OCI-LY1 (cell line): Measurements from ENCODE around the gene FERMT1.

ENCODE experiments used
- H2AFZ ChIP-seq: fragments of 200-600 bp; sonication (generic), shearing (Covaris generic); 2 replicates; pipeline ENCODE4 v1.6.0; 2014; ENCODE audit warnings: antibody characterized with exemption, mild to moderate bottlenecking, low read length
- H3F3A ChIP-seq: fragments of 200-600 bp; sonication (generic), shearing (Covaris generic); 2 replicates; pipeline ENCODE4 v1.6.0; 2014; ENCODE audit warnings: mild to moderate bottlenecking, antibody characterized with exemption, low read length, moderate library complexity; ENCODE audit not compliant: insufficient read depth
- H3K27ac ChIP-seq: fragments of 200-600 bp; sonication (generic); 2 replicates; pipeline ENCODE4 v1.5.1; 2014; ENCODE audit warnings: low read length, mixed run types, mild to moderate bottlenecking, low read depth; ENCODE audit not compliant: poor library complexity, severe bottlenecking
- H3K27me3 ChIP-seq: fragments of 200-600 bp; sonication (generic); 2 replicates; pipeline ENCODE4 v1.6.0; 2014; ENCODE audit warnings: antibody characterized with exemption, mild to moderate bottlenecking, low read length, moderate library complexity; ENCODE audit not compliant: insufficient read depth
- H3K36me3 ChIP-seq: fragments of 200-600 bp; sonication (generic); 2 replicates; pipeline ENCODE4 v1.6.1; 2014; ENCODE audit warnings: mild to moderate bottlenecking, antibody characterized with exemption, low read length, moderate library complexity, mixed read lengths; ENCODE audit not compliant: insufficient read depth
- H3K4me1 ChIP-seq: fragments of 200-600 bp; sonication (generic); 2 replicates; pipeline ENCODE4 v1.5.1; 2014; ENCODE audit warnings: mild to moderate bottlenecking, low read length, moderate library complexity; ENCODE audit not compliant: insufficient read depth, severe bottlenecking
- H3K4me2 ChIP-seq: fragments of 200-600 bp; sonication (generic), shearing (Covaris generic); 2 replicates; pipeline ENCODE4 v1.6.1; 2014; ENCODE audit warnings: low read length
- H3K4me3 ChIP-seq: fragments of 200-600 bp; sonication (generic); 2 replicates; pipeline ENCODE4 v1.5.1; 2014; ENCODE audit warnings: low read length, low read depth, mild to moderate bottlenecking, mixed read lengths; ENCODE audit not compliant: poor library complexity, severe bottlenecking
- H3K79me2 ChIP-seq: fragments of 200-600 bp; shearing (Covaris generic); 2 replicates; pipeline ENCODE4 v1.6.1; 2016; ENCODE audit warnings: mixed run types, low read length, mixed read lengths; ENCODE audit not compliant: insufficient read depth
- H3K9ac ChIP-seq: fragments of 200-600 bp; sonication (generic), shearing (Covaris generic); 2 replicates; pipeline ENCODE4 v1.6.1; 2014; ENCODE audit warnings: mild to moderate bottlenecking, low read length, mixed read lengths
- H3K9me2 ChIP-seq: fragments of 200-600 bp; sonication (generic), shearing (Covaris generic); 2 replicates; pipeline ENCODE4 v1.6.1; 2014; ENCODE audit warnings: low read depth, mild to moderate bottlenecking, low read length, mixed read lengths
- H3K9me3 ChIP-seq: fragments of 200-600 bp; shearing (Covaris generic); 2 replicates; pipeline ENCODE4 v1.6.1; 2014; ENCODE audit warnings: low read length, mixed read lengths
- H4K20me1 ChIP-seq: fragments of 200-600 bp; sonication (generic), shearing (Covaris generic); 2 replicates; pipeline ENCODE4 v1.6.0; 2016; ENCODE audit warnings: mild to moderate bottlenecking, low read length; ENCODE audit not compliant: insufficient read depth
- EZH2 ChIP-seq: fragments of 200-600 bp; sonication (generic), shearing (Covaris generic); IDR thresholded peaks from 2 replicates; pipeline ENCODE4 v1.8.0; 2017; ENCODE audit warnings: borderline replicate concordance, mixed run types, mild to moderate bottlenecking, antibody characterized with exemption, low read length, moderate library complexity, mixed read lengths
- TF ChIP-seq, protein P1 (sequence below): fragments of 200-600 bp; sonication (generic), shearing (Covaris generic); IDR thresholded peaks from 2 replicates; pipeline ENCODE4 v1.5.1; 2017; ENCODE audit warnings: mild to moderate bottlenecking, antibody characterized with exemption, low read length, moderate library complexity, mixed read lengths

Gene FERMT1

DNA sequence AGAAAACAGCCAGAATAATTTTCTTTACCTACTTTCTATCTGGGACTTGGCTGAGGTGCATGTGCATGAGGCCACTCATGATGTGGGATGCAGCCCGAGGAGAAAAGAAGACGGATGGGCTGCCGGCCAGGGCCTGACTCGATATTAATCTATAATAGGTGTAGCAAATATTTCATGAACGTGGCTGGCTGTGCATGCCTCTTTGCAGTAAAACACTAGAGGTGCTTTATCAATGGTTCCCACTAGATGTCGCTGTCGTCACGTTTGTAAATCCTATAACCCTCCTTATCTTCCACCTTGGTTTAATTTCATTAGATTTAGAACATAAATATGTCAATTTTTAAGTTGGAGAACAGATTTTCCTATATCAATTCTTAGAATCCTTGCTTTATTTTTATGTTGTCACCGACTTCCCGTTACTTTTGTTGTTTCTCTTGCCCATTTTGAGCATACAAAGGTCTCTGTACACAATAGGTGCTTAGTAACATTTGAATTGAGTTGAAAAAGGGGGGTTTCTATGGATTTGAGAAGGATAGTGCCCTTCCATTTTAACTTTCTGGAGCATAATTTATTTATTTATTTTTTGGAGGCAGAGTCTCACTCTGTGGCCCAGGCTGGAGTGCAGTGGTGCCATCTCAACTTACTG lies 19.6 kb upstream of the FERMT1 start:
- H4K20me1 ChIP-seq = no peaks in the 10 kb centered on the region
- TF ChIP-seq, protein P1, sequence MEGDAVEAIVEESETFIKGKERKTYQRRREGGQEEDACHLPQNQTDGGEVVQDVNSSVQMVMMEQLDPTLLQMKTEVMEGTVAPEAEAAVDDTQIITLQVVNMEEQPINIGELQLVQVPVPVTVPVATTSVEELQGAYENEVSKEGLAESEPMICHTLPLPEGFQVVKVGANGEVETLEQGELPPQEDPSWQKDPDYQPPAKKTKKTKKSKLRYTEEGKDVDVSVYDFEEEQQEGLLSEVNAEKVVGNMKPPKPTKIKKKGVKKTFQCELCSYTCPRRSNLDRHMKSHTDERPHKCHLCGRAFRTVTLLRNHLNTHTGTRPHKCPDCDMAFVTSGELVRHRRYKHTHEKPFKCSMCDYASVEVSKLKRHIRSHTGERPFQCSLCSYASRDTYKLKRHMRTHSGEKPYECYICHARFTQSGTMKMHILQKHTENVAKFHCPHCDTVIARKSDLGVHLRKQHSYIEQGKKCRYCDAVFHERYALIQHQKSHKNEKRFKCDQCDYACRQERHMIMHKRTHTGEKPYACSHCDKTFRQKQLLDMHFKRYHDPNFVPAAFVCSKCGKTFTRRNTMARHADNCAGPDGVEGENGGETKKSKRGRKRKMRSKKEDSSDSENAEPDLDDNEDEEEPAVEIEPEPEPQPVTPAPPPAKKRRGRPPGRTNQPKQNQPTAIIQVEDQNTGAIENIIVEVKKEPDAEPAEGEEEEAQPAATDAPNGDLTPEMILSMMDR = peak; percentile 80
- TF ChIP-seq EZH2 = no peak
- H3K4me3 ChIP-seq = no peak overlapping the region
- H3K9me3 ChIP-seq = no peaks in the 10 kb centered on the region
- H3F3A ChIP-seq = no peaks in the 10 kb centered on the region
- H2AFZ ChIP-seq = no peak overlapping the region
- no peaks in the 10 kb centered on the region for H3K79me2 ChIP-seq
- no peaks in the 10 kb centered on the region for H3K27me3 ChIP-seq
- no peaks in the 10 kb centered on the region for H3K36me3 ChIP-seq
- no peak overlapping the region for H3K4me2 ChIP-seq
- no peaks in the 10 kb centered on the region for H3K4me1 ChIP-seq
- no peak overlapping the region for H3K27ac ChIP-seq
- H3K9me2 ChIP-seq = no peaks in the 10 kb centered on the region
- H3K9ac ChIP-seq = no peak overlapping the region

DNA sequence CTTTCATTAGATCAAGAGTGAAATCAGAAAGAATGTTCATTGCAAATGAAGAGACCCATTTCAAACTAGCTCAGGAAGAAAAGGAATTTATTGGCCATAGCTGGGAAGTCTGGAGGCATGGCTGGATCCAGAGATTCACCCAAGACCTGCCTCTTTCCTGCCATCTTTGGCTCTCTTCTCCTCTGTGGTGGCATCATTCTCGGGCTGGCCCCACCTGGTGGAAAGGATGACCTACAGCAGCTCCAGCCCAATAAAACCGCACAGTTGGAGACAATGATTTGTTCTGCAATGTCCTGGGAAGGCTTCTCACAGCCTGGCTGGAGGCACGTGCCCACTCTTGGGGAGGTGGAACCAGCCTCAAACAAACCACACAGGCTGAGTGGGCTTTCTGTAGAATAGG lies 18.1 kb upstream of the FERMT1 start:
- Histone ChIP-seq H3K9ac (no peak overlapping the region), H3K9me3 (no peaks in the 10 kb centered on the region), H3K4me2 (no peak overlapping the region), H3K79me2 (no peaks in the 10 kb centered on the region), H3K9me2 (no peaks in the 10 kb centered on the region), H3K4me3 (no peak overlapping the region), H3K27me3 (no peaks in the 10 kb centered on the region), H2AFZ (no peak overlapping the region), H3K27ac (no peak overlapping the region), H3F3A (no peaks in the 10 kb centered on the region), H3K4me1 (no peaks in the 10 kb centered on the region), H4K20me1 (no peaks in the 10 kb centered on the region), H3K36me3 (no peaks in the 10 kb centered on the region)
- TF ChIP-seq EZH2 = no peak
- TF ChIP-seq, protein P1 = peak; percentile 42; the same call in 1 of the 2 replicates

GRCh38 chr20:6135347-6135746 lies 12.5 kb upstream of the FERMT1 start:
- H3K4me3 ChIP-seq = no peak overlapping the region

More at GRCh38 chr20:6135347-6135746, 12.5 kb upstream of the FERMT1 start:
- Histone ChIP-seq H3K79me2 (no peaks in the 10 kb centered on the region), H3K4me1 (no peaks in the 10 kb centered on the region), H2AFZ (no peak overlapping the region), H3K36me3 (no peaks in the 10 kb centered on the region), H3K9ac (no peak overlapping the region), H3F3A (no peaks in the 10 kb centered on the region), H3K4me2 (no peak overlapping the region), H3K27ac (no peak overlapping the region), H3K9me2 (no peaks in the 10 kb centered on the region), H3K9me3 (no peaks in the 10 kb centered on the region), H4K20me1 (no peaks in the 10 kb centered on the region), H3K27me3 (no peaks in the 10 kb centered on the region)
- TF ChIP-seq, protein P1 = no peak
- TF ChIP-seq EZH2 = no peak
